GM21737 (cell line): Measurements from ENCODE around the gene API5.
"Not testable (repeated sequence)": the region's sequence is repeated elsewhere in the genome, so short reads cannot be mapped to it uniquely, and the experiment has no call there.

Source experiments
- ATAC-seq: cut with Tn5 transposase; IDR thresholded peaks from one replicate; pipeline ENCODE4 v1.9.1; 2021; ENCODE audit warnings: mild to moderate bottlenecking, moderate library complexity; ENCODE audit not compliant: unreplicated experiment

Gene API5

GRCh38 chr11:43311791-43312607, at the start of gene API5:
TSS of gene API5 (plus strand) at chr11:43311996. CDS start at chr11:43312128, 132 bp downstream.
- peak; percentile 97 for ATAC-seq

DNA sequence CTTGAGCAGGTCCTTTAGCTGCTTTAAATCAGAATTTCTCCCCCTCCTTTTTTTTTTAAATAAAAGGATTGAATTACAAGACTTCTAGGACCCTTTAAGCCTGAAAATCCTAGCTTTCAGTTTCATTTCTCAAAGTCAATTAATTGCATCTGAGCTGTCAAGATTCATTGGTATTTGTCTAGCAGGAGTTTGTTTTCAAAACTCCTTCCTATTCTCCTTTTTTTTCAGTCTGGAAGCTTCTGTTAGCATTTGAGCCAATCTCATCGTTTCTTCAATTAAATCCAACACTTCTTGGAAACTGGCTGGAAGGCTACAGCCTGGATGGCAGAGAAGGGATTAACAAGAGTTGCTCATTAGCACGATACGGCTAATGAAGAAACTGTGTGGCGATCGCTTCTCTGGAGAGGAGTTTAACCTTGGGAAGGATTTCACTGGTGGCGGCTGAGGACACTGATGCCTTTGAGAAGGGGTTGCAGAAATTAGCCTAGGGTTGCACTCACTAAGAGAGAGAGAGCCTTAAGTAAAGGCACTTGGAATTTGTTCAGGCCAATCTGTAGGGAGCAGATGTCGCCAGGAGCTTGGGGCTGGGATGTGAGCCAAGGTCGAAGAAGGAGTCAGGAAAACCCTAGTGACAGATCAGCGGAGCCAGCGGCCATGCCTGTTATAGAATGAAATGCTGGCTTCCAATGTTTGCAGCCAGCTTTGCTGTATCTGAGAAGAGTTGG, 43.8 kb upstream of the API5 start:
- ATAC-seq = no peak

- ATAC-seq = no peak
These were observed 43.0 kb upstream of the API5 start for GRCh38 chr11:43268786-43269185.

- no peak for ATAC-seq
These were observed 42.4 kb upstream of the API5 start for GRCh38 chr11:43269254-43269918.

DNA sequence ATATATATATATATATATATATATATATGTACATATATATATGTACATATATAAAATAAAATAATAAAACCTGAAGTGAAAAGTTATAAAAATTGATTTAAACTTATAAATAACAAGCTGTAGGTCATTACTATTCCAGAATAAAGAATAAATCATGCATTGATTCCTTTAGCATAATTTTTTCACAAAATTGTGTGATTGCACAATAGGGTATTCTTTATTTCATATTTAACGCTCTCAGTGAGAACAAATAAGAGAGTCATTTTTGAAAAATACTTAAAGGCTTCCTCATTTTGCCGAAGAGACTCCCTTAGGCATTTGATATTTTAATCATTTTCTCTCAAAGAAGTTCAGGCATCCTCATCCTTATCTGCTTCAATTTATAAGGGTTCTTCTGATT, 41.3 kb upstream of the API5 start:
- ATAC-seq = no peak

- no peak for ATAC-seq
These were observed 33.4 kb upstream of the API5 start for GRCh38 chr11:43278193-43278956.

- no peak for ATAC-seq
These were observed 29.0 kb upstream of the API5 start for GRCh38 chr11:43282607-43283440.

DNA sequence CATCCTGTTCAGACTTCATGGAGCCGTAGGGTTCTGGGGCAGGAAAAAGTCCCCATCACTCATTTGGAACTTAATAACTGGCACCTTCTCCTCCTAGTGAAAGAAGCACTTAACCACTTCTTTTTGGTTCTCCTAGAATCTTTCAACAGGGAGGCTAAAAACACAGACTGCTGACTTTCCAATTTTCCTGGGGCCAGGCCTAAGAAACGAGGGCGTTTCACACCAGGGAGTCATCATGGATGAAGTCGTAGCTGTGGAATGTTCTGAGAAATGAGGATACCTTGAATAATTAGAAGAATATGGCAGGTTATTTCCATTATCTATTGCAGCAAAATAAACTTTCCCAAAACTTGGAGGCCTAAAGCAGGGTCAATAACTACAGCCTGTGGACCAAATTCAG, 26.0 kb upstream of the API5 start:
- no peak for ATAC-seq

GRCh38 chr11:43289368-43289767, 22.4 kb upstream of the API5 start:
- no peak for ATAC-seq

DNA sequence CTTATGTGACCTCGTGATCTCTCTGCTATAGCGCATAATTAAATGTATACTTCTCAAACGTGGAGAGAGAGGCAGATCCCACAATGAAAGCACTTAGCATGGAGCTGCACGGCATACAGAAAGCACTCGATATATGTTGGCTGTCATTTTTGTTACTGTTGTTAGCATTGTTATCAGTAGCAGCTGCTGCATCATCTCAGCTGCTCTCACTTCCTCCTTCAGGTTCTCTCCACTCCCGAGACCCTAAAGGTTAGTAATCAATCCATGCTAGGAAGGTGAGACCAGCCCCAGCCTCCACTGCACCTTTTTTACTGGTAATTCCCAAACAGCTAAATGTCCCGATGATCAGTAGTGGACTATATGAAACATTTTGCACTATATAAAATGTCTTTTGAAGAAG, 13.4 kb upstream of the API5 start:
- ATAC-seq = no peak

DNA sequence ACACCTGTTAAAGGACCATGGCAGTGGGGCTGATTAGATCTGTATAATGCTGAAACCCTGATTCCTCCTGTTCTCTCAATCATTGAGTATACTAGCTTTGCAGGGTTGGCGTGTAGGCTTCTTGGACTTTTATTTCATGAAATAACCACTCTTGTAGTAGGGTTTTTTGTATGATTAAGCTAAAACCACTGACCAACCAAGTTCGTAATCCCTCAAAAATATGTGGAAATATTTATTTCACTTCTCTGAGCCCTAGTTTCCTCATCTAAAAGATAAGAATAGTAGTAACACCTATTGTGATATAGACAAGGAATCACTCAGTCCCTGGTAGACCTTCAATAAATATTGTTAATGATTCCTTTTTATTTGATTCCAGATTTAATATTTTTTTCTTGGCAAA, 4.2 kb downstream of the API5 start:
- ATAC-seq = no peak

- ATAC-seq = no peak
These were observed 4.7 kb downstream of the API5 start for GRCh38 chr11:43316451-43316850.

DNA sequence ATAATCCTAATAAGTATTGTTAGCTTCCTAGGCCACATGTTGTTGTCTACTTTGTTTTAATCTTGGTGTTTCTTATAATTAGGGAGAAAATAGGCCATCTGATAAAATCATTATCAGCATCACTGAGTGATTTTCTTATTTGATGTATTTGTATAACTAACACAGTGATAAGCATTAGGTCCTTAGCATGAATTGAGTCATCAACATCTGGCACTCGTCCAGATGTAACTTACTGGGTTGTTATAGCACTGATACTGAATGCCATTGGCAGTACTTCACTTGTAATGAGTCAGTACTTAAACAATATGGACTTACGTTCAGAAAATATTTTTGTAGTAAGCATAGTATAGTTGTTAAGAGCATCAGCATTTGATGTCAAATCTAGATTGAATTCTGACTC, 16.2 kb downstream of the API5 start:
- no peak for ATAC-seq

DNA sequence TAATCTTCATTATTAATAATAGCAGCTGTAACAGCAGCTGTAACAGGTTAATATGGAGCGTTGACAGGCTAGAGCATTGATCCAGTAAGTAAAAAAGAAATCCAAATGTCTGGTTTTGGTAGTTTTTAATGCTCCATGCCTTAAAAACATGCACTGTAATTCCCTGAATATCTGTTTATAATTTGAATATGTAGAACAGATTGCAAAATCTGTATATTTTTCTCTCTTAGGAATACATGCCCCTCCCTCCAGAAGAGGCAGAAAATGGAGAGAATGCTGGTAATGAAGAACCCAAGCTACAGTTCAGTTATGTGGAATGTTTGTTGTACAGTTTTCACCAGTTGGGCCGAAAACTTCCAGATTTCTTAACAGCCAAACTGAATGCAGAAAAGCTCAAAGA, 16.7 kb downstream of the API5 start:
- no peak for ATAC-seq

GRCh38 chr11:43341159-43341558, 29.4 kb downstream of the API5 start:
- no peak for ATAC-seq

GRCh38 chr11:43351426-43351825, 39.6 kb downstream of the API5 start:
- ATAC-seq = not testable (repeated sequence)

DNA sequence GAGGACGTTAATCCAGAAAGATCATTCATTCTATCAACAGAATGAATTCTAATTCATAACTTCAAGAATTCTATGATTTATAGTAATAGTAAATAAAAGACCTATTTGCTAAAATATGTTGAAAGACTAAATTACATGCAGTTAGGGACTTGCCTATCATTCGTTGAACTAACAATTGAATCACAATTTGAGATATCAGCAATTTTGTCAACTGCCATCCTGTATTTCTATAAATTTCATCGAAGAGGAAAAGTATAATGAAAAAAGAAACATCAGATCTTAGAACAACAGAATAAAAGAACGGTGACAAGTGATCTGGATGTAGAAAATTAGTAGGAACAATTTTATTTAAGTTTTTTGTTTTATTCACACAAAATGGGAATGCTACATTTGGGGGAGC, 42.5 kb downstream of the API5 start:
- ATAC-seq = no peak

DNA sequence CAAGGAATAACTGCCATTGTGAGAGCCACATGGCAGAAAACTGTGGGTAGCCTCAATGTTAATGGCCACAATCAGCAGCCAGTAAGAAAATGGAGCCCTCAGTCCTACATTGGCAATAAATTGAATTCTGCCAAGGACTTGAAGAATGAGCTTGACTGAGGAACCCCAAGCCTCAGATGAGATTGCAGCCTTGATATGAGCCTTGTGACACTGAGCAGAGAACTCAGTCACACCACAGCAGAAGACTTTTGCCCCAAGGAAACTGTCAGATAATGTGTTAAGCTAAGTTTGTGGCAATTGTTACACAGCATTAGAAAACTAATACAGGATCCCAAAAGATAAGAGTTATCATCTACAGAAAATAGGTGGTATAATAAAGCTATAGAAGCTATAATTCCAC, 44.5 kb downstream of the API5 start:
- ATAC-seq = no peak

- no peak for ATAC-seq
These were observed 46.5 kb downstream of the API5 start for GRCh38 chr11:43358279-43358800.
